Dendritic cell treated with granulocyte-macrophage colony-stimulating factor and Interleukin-4, amounts not matched to agents 40 ng/mL and 50 ng/mL, for 4 days (primary cell): ENCODE results near the gene PXT1.
"Not testable (repeated sequence)": the region's sequence is repeated elsewhere in the genome, so short reads cannot be mapped to it uniquely, and the experiment has no call there.

ENCODE experiments used
- H3K27ac Mint-ChIP-seq: one replicate; pipeline ENCODE4 v1.8.0; 2022; ENCODE audit warnings: mild to moderate bottlenecking, mixed read lengths
- H3K27me3 Mint-ChIP-seq: one replicate; pipeline ENCODE4 v1.8.0; 2022; ENCODE audit warnings: mild to moderate bottlenecking, mixed read lengths
- H3K36me3 Mint-ChIP-seq: one replicate; pipeline ENCODE4 v1.8.0; 2022; ENCODE audit warnings: low read depth, mixed read lengths
- H3K4me1 Mint-ChIP-seq: one replicate; pipeline ENCODE4 v1.8.0; 2022; ENCODE audit warnings: low read depth, mixed read lengths
- H3K4me3 Mint-ChIP-seq: one replicate; pipeline ENCODE4 v1.8.0; 2022; ENCODE audit warnings: mild to moderate bottlenecking, moderate library complexity, mixed read lengths
- H3K9me3 Mint-ChIP-seq: one replicate; pipeline ENCODE4 v1.8.0; 2022; ENCODE audit warnings: mixed read lengths
- intact Hi-C: fragments of 100-400 bp; cut with micrococcal nuclease; formaldehyde crosslinking; loops from one replicate; pipeline ENCODE4 v1.15.0; 2022

The PXT1 gene

GRCh38 chr6:36376183-36376582 lies 66.5 kb downstream of the PXT1 start:
- Mint-ChIP-seq H3K27me3 (peaks cover 10% of the 10 kb centered on the region), H3K4me3 (no peak overlapping the region), H3K36me3 (no peaks in the 10 kb centered on the region), H3K9me3 (no peaks in the 10 kb centered on the region), H3K27ac (no peak overlapping the region), H3K4me1 (peaks cover 5% of the 10 kb centered on the region)
- intact Hi-C loops: no loop called here

GRCh38 chr6:36375644-36376155 lies 67.0 kb downstream of the PXT1 start:
- Mint-ChIP-seq H3K27me3 (peaks cover 10% of the 10 kb centered on the region), H3K4me3 (no peak overlapping the region), H3K27ac (no peak overlapping the region), H3K36me3 (no peaks in the 10 kb centered on the region), H3K9me3 (no peaks in the 10 kb centered on the region), H3K4me1 (peaks cover 5% of the 10 kb centered on the region)
- intact Hi-C loops: no loop called here

GRCh38 chr6:36374972-36375371 lies 67.7 kb downstream of the PXT1 start:
- peaks cover 10% of the 10 kb centered on the region for H3K27me3 Mint-ChIP-seq
- no peaks in the 10 kb centered on the region for H3K9me3 Mint-ChIP-seq
- H3K36me3 Mint-ChIP-seq: no peaks in the 10 kb centered on the region
- peaks cover 5% of the 10 kb centered on the region for H3K4me1 Mint-ChIP-seq
- intact Hi-C loops: no loop called here
- H3K4me3 Mint-ChIP-seq: no peak overlapping the region
- H3K27ac Mint-ChIP-seq: no peak overlapping the region

GRCh38 chr6:36374194-36374593 lies 68.5 kb downstream of the PXT1 start:
- Mint-ChIP-seq H3K4me3 (no peak overlapping the region), H3K27me3 (peaks cover 10% of the 10 kb centered on the region), H3K9me3 (no peaks in the 10 kb centered on the region), H3K36me3 (no peaks in the 10 kb centered on the region), H3K27ac (no peak overlapping the region), H3K4me1 (peaks cover 11% of the 10 kb centered on the region)
- intact Hi-C loops: no loop called here

GRCh38 chr6:36373368-36374019 lies 69.2 kb downstream of the PXT1 start:
- H3K36me3 Mint-ChIP-seq: no peaks in the 10 kb centered on the region
- no peak overlapping the region for H3K27ac Mint-ChIP-seq
- H3K4me3 Mint-ChIP-seq: no peak overlapping the region
- peaks cover 18% of the 10 kb centered on the region for H3K4me1 Mint-ChIP-seq
- H3K27me3 Mint-ChIP-seq: peaks cover 9% of the 10 kb centered on the region
- intact Hi-C loops: no loop called here
- no peaks in the 10 kb centered on the region for H3K9me3 Mint-ChIP-seq

GRCh38 chr6:36372088-36372487 lies 70.6 kb downstream of the PXT1 start:
- intact Hi-C loops: no loop called here
- H3K36me3 Mint-ChIP-seq: no peaks in the 10 kb centered on the region
- H3K27ac Mint-ChIP-seq: no peak overlapping the region
- H3K4me1 Mint-ChIP-seq: peaks cover 22% of the 10 kb centered on the region
- H3K9me3 Mint-ChIP-seq: no peaks in the 10 kb centered on the region
- no peak overlapping the region for H3K4me3 Mint-ChIP-seq
- H3K27me3 Mint-ChIP-seq: peaks cover 9% of the 10 kb centered on the region

GRCh38 chr6:36371211-36371610 lies 71.4 kb downstream of the PXT1 start:
- Mint-ChIP-seq H3K27ac (no peak overlapping the region), H3K4me3 (no peak overlapping the region), H3K4me1 (peaks cover 23% of the 10 kb centered on the region), H3K36me3 (no peaks in the 10 kb centered on the region), H3K27me3 (peaks cover 9% of the 10 kb centered on the region), H3K9me3 (no peaks in the 10 kb centered on the region)
- intact Hi-C loops: no loop called here

- Mint-ChIP-seq H3K4me1 (peaks cover 24% of the 10 kb centered on the region), H3K9me3 (no peaks in the 10 kb centered on the region), H3K36me3 (no peaks in the 10 kb centered on the region), H3K27ac (no peak overlapping the region), H3K4me3 (no peak overlapping the region), H3K27me3 (peaks cover 9% of the 10 kb centered on the region)
- intact Hi-C loops: no loop called here
These were observed 72.0 kb downstream of the PXT1 start for GRCh38 chr6:36370638-36371037.

GRCh38 chr6:36368921-36369865 lies 73.5 kb downstream of the PXT1 start:
- Mint-ChIP-seq H3K9me3 (no peaks in the 10 kb centered on the region), H3K4me1 (peaks cover 39% of the 10 kb centered on the region)

GRCh38 chr6:36368421-36368820 lies 74.2 kb downstream of the PXT1 start:
- Mint-ChIP-seq H3K9me3 (no peaks in the 10 kb centered on the region), H3K4me1 (peaks cover 44% of the 10 kb centered on the region), H3K36me3 (no peaks in the 10 kb centered on the region), H3K27ac (no peak overlapping the region), H3K27me3 (peaks cover 9% of the 10 kb centered on the region), H3K4me3 (no peak overlapping the region)
- intact Hi-C loops: loop anchor here (10.0 kb wide), 1 partner anchor 334 kb away; no protein-coding TSS in a partner anchor

More at GRCh38 chr6:36368921-36369865, 73.5 kb downstream of the PXT1 start:
- intact Hi-C loops: loop anchor here (10.0 kb wide), 1 partner anchor 334 kb away; no protein-coding TSS in a partner anchor
- Mint-ChIP-seq H3K27me3 (peaks cover 7% of the 10 kb centered on the region), H3K27ac (no peak overlapping the region), H3K36me3 (no peaks in the 10 kb centered on the region), H3K4me3 (no peak overlapping the region)

GRCh38 chr6:36367743-36368142 lies 74.9 kb downstream of the PXT1 start:
- H3K27ac Mint-ChIP-seq: no peak overlapping the region
- H3K36me3 Mint-ChIP-seq: no peaks in the 10 kb centered on the region
- intact Hi-C loops: loop anchor here (10.0 kb wide), 1 partner anchor 333 kb away; no protein-coding TSS in a partner anchor
- no peaks in the 10 kb centered on the region for H3K9me3 Mint-ChIP-seq
- peaks cover 47% of the 10 kb centered on the region for H3K4me1 Mint-ChIP-seq
- peaks cover 8% of the 10 kb centered on the region for H3K27me3 Mint-ChIP-seq
- no peak overlapping the region for H3K4me3 Mint-ChIP-seq

- Mint-ChIP-seq H3K9me3 (no peaks in the 10 kb centered on the region), H3K36me3 (no peaks in the 10 kb centered on the region), H3K4me1 (peaks cover 58% of the 10 kb centered on the region), H3K4me3 (no peak overlapping the region), H3K27ac (peak overlapping the region; percentile 59), H3K27me3 (peaks cover 4% of the 10 kb centered on the region)
- intact Hi-C loops: loop anchor here (5.0 to 10.0 kb wide), 2 partner anchors 243 to 330 kb away; no protein-coding TSS in a partner anchor
These were observed 77.8 kb downstream of the PXT1 start for GRCh38 chr6:36364669-36365479.

- not testable (repeated sequence) for H3K9me3 Mint-ChIP-seq
These were observed 78.5 kb downstream of the PXT1 start for GRCh38 chr6:36364061-36364635.

More at GRCh38 chr6:36364061-36364635, 78.5 kb downstream of the PXT1 start:
- not testable (repeated sequence) for H3K27me3 Mint-ChIP-seq, H3K36me3 Mint-ChIP-seq, H3K4me3 Mint-ChIP-seq
- Mint-ChIP-seq H3K4me1 (peaks cover 52% of the 10 kb centered on the region), H3K27ac (peak overlapping the region; percentile 59)
- intact Hi-C loops: loop anchor here (5.0 to 10.0 kb wide), 2 partner anchors 242 to 329 kb away; no protein-coding TSS in a partner anchor
